Measurements from ENCODE around the gene ARPC2.

Gene ARPC2

GRCh38 chr2:218255446-218255845 is 38.5 kb downstream of the ARPC2 start:
- no peak for DNase-seq

- DNase-seq, result no peak
Observed at GRCh38 chr2:218256612-218257350, 39.8 kb downstream of the ARPC2 start.

- DNase-seq, result no peak
Observed at GRCh38 chr2:218257390-218257981, 40.5 kb downstream of the ARPC2 start.

- no peak for DNase-seq
Observed at GRCh38 chr2:218259099-218259961, 42.3 kb downstream of the ARPC2 start.

GRCh38 chr2:218260166-218260565 is 43.2 kb downstream of the ARPC2 start:
- DNase-seq, result no peak

- DNase-seq, result no peak
Observed at GRCh38 chr2:218260742-218261422, 43.9 kb downstream of the ARPC2 start, which contains the start of gene GPBAR1. Gene GPBAR1, plus strand, starts transcription at chr2:218261015. Its CDS starts 1,710 bp downstream, at chr2:218262725.

- peak; percentile 57 for DNase-seq
Observed at GRCh38 chr2:218261423-218262236, 44.6 kb downstream of the ARPC2 start.

GRCh38 chr2:218262237-218262600 is 45.2 kb downstream of the ARPC2 start:
- no peak for DNase-seq

GRCh38 chr2:218262631-218263586 is 45.9 kb downstream of the ARPC2 start:
- DNase-seq, result no peak

- no peak for DNase-seq
Observed at GRCh38 chr2:218263817-218264641, 47.0 kb downstream of the ARPC2 start.

- no peak for DNase-seq
Observed at GRCh38 chr2:218264773-218265561, 48.0 kb downstream of the ARPC2 start.

GRCh38 chr2:218265626-218266025 is 48.6 kb downstream of the ARPC2 start:
- DNase-seq, result no peak

- no peak for DNase-seq
Observed at GRCh38 chr2:218266316-218266979, 49.5 kb downstream of the ARPC2 start.

- no peak for DNase-seq
Observed at GRCh38 chr2:218267259-218267658, 50.3 kb downstream of the ARPC2 start.

- DNase-seq, result peak; percentile 99
Observed at GRCh38 chr2:218269900-218270720, 53.1 kb downstream of the ARPC2 start, which contains the start of the genes AAMP and PNKD. Gene AAMP, minus strand, starts transcription at chr2:218270137. Its CDS starts 51 bp downstream, at chr2:218270086. Gene PNKD, plus strand, starts transcription at chr2:218270519. Its CDS starts 17 bp downstream, at chr2:218270536.

GRCh38 chr2:218270721-218271486 is 53.9 kb downstream of the ARPC2 start:
- DNase-seq, result no peak

GRCh38 chr2:218271487-218271797 is 54.5 kb downstream of the ARPC2 start:
- no peak for DNase-seq

Data from NCI-H2171 treated with DMSO at 0.1 percent for 48 hours (cell line).